Measurements from ENCODE around the gene BEAN1.
"Not testable (repeated sequence)": the region's sequence is repeated elsewhere in the genome, so short reads cannot be mapped to it uniquely, and the experiment has no call there.

DNA sequence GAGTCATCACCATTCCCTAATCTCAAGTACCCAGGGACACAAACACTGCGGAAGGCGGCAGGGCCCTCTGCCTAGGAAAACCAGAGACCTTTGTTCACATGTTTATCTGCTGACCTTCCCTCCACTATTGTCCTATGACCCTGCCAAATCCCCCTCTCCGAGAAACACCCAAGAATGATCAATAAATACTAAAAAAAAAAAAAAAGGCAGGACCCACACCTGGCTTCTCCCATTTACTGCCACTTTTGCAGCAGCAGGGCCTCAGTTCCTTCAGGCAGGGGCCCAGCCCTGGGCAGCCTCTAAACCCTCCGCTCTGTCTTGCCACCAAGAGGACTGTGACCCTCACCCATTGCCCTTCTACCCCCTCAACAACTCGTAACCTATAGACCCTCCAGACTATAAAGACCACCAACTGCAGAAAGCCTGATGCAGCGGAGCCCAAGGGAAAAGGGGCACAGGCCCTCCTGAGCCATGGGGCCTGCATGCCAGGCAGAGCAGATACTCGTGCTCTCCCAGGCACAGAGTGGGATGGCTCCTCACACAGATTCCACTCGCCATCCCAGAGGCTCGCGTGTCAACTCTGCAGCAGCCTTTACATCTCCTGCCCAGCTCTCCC is 88.0 kb downstream of the BEAN1 start:
- not testable (repeated sequence) for TF ChIP-seq POLR2A (IDR thresholded peaks at IDR 0.05; ENCODE audit: extremely low read depth, insufficient read length); MYC (IDR thresholded peaks at IDR 0.05; ENCODE audit: low read depth, low read length)
- TF ChIP-seq, protein P1, sequence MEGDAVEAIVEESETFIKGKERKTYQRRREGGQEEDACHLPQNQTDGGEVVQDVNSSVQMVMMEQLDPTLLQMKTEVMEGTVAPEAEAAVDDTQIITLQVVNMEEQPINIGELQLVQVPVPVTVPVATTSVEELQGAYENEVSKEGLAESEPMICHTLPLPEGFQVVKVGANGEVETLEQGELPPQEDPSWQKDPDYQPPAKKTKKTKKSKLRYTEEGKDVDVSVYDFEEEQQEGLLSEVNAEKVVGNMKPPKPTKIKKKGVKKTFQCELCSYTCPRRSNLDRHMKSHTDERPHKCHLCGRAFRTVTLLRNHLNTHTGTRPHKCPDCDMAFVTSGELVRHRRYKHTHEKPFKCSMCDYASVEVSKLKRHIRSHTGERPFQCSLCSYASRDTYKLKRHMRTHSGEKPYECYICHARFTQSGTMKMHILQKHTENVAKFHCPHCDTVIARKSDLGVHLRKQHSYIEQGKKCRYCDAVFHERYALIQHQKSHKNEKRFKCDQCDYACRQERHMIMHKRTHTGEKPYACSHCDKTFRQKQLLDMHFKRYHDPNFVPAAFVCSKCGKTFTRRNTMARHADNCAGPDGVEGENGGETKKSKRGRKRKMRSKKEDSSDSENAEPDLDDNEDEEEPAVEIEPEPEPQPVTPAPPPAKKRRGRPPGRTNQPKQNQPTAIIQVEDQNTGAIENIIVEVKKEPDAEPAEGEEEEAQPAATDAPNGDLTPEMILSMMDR (IDR thresholded peaks at IDR 0.05; ENCODE audit: low read depth, low read length): not testable (repeated sequence)

Data from NB4 (cell line).